HL-60/S4 (cell line): ENCODE results near the gene TTLL8.

Experiments
- in situ Hi-C: fragments of 300-500 bp; cut with MboI; formaldehyde crosslinking; loops from 2 replicates; pipeline ENCODE4 v1.14.3; 2022; ENCODE audit warnings: low sequenced_read_pairs

The TTLL8 gene

DNA sequence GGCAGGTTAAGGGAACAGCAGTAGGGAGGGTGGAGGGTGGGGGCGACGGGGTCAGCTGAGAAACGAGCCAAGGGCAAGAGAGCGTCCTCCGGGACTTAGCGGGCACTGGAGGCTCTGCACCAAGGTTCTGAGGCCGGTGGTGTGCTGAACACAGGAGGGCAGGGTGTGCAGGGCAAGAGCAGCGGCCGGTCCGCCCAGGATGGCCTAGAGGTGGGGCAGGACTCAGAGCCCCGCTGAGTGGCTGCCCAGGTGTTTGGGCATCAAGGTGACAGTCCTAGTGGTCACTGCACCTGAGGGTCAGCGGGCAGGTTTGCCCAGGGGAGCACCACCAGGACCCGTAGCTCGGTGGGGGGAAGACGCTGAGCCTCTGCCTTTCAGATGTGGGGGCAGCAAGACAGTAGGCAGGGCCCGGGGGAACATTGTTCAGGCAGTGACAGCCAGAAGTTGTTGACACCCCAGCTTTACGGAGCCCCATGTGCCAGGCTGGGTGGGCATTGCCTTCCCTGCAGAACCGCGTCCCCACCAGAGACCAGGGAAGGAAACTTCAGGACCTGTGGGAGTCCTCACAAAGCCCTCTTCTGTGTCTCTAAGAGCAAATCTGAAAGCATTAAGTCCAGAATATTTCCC lies 4.5 kb upstream of the TTLL8 start:
- in situ Hi-C loops = no loop called here

- in situ Hi-C loops = no loop called here
Measured at GRCh38 chr22:50061824-50062355, 3.8 kb upstream of the TTLL8 start.

GRCh38 chr22:50061141-50061823 lies 3.2 kb upstream of the TTLL8 start:
- in situ Hi-C loops = no loop called here

DNA sequence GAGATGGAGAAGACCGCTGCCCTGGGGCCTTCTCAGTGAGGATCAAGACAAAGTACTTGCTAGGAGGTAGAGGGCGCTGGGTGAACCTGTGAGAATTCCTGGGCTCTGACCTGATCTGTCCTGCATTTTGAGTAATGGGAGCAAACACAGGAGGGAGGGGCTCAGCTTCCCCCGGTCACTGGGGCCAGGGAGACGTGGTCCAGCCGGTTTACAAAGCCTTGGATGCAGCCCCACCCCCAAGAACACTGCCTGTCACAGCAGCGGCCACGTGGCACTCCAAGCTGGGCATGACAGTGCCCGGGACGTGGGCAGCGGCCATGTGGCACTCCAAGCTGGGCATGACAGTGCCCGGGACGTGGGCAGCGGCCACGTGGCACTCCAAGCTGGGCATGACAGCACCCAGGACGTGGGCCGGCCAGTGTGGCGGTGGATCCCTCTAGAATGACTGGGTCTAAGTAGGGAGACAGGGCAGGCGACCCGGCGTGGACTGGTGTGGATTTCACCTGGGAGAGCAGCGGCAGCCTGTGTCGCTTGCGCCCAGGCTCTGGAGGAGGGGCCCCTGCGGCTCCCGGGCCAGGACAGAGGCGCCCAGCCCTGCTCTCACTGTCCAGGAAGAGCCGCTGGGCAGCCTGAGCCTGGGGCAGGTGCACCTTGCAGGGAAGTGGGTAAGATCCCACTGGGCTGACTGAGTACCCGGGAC lies 2.5 kb upstream of the TTLL8 start:
- in situ Hi-C loops = no loop called here

DNA sequence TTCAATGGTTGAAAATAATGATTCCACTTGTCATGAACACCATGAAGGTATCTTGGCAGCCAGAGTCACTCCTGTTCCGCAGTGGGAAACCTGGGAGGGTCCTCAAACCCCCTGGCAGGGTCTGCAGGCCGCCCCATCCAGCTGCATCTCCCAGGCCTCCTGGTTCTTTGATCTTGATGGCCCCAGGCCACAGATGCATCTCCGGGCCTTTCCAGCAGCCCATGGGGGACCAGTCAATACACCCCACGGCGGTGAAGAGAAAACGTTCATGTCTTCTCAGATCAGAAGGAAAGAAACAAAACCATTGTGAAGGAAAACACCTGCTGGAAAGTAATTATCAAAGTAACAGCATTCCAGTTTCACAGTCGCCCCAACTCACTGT lies 1.8 kb upstream of the TTLL8 start:
- in situ Hi-C loops = no loop called here

DNA sequence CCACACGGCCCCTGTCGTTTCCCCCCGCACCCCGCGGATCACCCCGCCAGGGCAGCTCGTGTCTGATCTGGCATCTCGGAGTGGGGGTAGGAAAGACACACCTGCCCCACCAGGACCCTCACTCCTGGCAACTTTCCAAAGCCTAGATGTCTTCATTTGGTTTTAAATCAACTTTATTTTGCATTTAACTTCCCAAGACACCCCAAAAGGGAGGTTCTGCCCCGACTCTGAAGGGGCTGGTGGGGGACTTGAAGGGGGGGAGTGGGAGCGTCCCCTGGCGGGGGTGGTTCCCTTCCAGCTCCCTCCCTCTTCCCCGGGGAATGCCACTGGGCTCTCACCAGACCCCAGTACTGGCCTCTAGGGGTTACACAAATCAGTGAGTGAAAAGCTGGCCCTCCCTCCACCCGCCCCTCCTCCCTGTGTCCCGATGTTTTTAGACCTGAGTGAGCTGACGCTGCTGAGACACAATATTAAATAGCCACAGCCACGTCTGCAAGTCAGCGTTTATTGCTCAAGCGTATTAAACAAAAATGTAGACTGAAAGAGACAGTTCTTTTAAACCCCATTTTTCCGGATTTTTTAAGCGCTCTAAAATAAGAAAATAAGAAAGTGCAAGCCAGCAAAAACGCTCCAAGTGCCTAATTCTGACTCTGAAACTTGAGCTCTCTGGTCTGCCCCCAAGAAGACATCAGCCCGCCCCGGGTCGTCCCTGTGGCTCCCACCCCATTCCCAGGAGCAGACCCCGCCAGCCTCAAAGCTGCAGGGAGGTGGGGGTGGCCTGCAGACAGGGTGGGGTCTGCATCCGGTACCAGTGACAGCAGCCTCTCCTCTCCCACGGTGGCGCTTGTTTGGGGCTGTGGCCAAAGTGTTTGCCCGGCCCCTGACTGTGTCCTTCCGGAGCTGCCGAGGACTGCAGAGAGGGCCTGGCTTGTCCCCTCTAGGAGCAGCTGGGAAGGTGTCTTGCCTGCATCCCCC lies 1.1 kb upstream of the TTLL8 start:
- in situ Hi-C loops = no loop called here

DNA sequence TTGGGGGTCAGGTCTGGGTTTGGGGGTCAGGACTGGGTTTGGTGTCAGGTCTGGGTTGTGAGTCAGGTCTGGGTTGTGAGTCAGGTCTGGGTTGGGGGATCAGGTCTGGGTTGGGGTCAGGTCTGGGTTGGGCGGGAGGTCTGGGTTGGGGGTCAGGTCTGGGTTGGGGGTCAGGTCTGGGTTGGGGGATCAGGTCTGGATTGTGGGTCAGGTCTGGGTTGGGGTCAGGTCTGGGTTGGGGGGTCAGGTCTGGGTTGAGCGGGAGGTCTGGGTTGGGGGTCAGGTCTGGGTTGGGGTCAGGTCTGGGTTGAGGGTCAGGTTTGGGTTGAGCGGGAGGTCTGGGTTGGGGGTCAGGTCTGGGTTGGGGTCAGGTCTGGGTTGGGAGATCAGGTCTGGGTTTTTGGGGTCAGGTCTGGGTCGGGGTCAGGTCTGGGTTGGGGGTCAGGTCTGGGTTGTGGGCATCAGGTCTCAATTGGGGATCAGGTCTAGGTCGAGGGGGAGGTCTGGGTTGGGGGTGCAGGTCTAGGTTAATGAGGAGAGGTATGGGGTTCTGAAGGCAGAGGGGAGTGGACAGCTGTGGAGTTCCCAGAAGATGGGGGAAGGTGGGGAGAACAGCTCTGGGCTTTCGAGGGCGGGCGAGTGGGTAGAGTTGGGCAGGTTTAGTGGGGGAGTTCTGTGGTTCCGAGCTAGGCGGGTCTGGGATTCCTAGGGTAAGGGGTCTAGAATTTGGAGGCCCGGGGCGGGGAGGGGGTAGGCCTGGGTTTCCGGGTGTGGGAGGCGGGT lies 629 bp downstream of the TTLL8 start:
- in situ Hi-C loops = no loop called here

GRCh38 chr22:50056214-50056972 lies 1.7 kb downstream of the TTLL8 start:
- in situ Hi-C loops = no loop called here

DNA sequence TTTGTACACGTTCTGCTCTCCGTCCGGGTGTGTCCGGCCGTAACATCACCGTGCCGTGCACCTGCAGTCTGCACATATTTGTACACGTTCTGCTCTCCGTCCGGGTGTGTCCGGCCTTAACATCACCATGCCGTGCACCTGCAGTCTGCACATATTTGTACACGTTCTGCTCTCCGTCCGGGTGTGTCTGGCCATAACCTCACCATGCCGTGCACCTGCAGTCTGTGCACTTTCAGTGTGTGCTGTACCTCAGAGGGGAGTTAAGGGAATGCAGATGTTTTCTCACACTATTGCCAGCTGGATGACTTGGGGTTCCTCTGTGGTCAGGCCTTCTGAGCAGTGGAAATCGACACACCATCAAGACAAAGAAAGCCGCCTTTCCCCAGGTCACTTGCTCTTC lies 4.2 kb downstream of the TTLL8 start:
- in situ Hi-C loops = no loop called here

GRCh38 chr22:50051930-50052329 lies 6.2 kb downstream of the TTLL8 start:
- in situ Hi-C loops = no loop called here

DNA sequence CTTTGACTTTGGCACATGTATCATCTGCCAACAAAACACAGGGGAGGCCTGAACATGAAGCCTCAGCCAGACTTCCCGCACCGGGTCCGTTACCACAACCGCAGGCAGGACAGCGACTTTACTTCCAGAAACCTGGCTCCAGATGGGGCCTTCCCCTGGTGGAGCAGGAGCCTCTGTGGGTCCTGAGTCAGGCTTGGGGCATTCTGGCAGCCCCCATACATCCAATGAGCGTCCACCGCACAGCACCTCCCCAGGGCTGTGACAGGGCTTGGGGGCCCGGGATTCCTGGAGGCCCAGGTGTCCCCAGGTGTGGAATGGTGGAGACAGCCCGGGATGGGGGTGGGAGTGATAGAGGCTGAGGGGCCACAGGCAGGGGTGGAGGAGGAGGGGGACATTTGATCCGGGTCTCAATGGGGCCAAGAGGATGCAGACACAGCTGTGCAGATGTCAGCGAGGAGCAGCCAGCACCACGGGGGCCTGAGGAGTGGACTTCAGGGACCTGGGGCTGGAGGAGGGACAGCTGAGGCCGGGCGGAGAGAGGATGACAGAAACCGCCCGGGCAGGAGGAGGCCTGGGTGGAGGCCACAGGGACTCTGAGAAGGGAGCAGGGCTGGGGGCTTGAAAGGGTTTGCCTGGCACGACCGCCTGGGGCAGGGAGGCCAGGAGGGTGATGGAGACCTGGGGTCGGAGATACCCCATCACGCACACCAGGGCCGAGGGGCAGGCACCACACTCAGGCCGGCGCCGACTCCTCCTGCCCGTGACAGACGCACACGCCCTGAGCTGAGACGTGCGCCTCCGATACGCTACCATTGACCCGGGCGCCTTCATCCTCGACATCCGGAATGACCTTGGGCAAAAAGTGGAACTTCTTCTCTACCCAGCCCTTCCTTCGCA lies 8.6 kb downstream of the TTLL8 start:
- in situ Hi-C loops = no loop called here

- in situ Hi-C loops = no loop called here
Measured at GRCh38 chr22:50048836-50049235, 9.3 kb downstream of the TTLL8 start.

DNA sequence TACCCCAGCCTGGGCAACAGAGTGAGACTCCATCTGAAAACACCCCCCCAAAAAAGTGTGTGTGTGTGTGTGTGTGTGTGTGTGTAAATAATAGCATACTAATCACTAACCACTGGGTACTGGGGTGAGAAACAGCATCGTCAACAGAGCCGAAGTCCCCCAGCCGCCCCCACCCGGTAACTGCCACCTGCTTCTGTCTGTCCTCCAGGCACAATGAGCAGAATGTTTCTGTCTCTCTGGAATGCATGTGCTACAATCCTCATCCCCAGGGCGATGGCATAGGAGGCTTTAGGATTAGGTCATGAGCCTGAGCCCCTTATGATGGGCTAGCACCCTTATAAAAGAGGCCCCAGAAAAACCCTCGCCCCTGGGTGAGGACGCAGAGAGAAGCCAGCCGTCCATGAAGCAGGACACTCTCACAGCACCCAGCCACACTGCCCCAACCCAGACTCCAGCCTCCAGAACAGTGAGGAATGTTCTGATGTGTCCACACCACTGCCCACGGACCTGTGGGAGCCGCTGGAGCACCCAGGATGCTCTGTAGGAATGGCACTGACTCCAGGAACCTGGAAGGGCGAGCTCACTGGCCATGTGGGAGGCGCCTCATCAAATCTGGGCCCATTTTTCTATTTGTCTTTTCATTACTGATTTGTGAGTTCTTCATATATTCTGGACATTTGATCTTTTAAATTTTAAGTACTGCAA lies 9.9 kb downstream of the TTLL8 start:
- in situ Hi-C loops = no loop called here

GRCh38 chr22:50047346-50047745 lies 10.8 kb downstream of the TTLL8 start:
- in situ Hi-C loops = no loop called here

DNA sequence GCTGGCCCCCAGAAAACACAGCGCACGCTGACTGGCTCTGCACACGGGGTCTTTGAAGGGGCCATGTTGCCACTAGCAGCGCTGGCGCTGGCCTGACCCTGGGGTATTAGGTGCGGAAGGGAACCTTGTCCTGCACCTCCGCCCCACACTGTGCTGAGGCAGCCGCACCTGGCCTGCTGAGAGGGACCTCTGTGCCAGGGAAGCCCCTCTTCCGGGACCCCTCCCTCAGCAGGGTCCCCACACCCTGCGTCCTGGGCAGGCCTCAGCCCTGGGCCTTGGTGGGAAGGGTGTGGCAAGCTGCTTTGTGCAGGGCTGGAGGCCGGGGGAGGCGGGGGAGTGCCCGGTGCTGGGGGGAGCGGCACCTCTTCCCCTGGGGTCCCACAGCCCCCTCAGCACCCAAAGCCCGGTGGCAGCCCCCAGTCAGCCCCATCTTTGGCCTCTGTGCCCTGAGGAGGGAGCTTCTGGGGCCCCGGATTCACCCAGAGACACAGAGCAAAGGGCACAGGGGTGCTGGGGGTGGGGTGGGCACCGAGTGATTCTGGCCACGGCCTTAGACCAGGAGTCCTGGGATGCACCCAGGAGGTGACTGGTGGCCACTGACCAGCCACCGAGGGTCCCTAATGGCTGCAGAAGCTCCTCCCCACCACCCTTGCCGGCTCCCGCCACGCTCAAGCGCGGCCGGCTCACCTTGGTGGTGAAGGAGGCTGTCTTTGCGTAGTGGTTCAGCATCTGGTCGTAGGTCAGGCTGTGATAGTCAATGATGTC lies 11.4 kb downstream of the TTLL8 start:
- in situ Hi-C loops = no loop called here

GRCh38 chr22:50046019-50046415 lies 12.1 kb downstream of the TTLL8 start:
- in situ Hi-C loops = no loop called here
